ENCODE data around the gene PDE4D. TPM values are rescaled to one million over a fixed set of nuclear protein-coding genes. Genes with fewer than 3 reads are reported as not detected.

The PDE4D gene
- total RNA-seq, 2 experiments from 2014 or later: 164 to 175 TPM

DNA sequence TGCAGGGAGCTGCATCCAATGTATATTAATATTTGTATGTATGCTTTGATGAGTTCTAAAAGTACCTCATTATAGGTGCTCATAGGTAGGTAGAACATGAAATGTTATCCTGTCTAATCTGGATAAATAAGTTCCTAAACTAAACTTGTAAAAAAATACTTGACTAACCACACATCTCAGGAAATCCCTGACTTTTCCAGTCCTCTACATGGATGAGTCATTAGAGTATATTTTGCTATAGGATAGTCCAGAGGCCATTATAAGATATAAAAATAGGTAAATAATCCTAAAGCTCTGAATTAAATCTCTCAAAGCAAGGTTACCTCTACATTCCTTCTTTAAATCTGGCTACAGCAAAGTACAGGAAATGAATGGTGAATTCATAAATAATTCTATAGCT is 906.3 kb downstream of the PDE4D start:
- no peak for TF ChIP-seq CTCF (IDR thresholded peaks at IDR 0.05)
- POLR2A ChIA-PET: no interaction called here
- no peak overlapping the region for H3K27ac Mint-ChIP-seq
- H3K36me3 Mint-ChIP-seq (ENCODE audit: low read depth): peaks cover 94% of the 10 kb centered on the region
- Histone ChIP-seq H3K27me3 (ENCODE audit: control insufficient read depth in 1 of 2, insufficient read depth in 2 of 2, low read length in 2 of 2) (no peaks in the 10 kb centered on the region), H3K27ac (ENCODE audit: low read depth in 1 of 2, low read length in 2 of 2) (no peak overlapping the region), H3K9me3 (ENCODE audit: control insufficient read depth in 1 of 2, insufficient read depth in 1 of 2, low read length in 2 of 2) (no peaks in the 10 kb centered on the region), H3K36me3 (ENCODE audit: insufficient read depth, low read length) (peaks cover 71% of the 10 kb centered on the region), H3K4me3 (ENCODE audit: low read length) (no peak overlapping the region), H3K4me1 (ENCODE audit: insufficient read depth, low read length) (no peaks in the 10 kb centered on the region)
- H3K9me3 Mint-ChIP-seq: no peaks in the 10 kb centered on the region
- CTCF ChIA-PET: no interaction called here
- no peaks in the 10 kb centered on the region for H3K4me1 Mint-ChIP-seq (ENCODE audit: low read depth)
- H3K27me3 Mint-ChIP-seq: no peaks in the 10 kb centered on the region
- DNase-seq (no peak), ATAC-seq (ENCODE audit: poor library complexity) (no peak)
- H3K4me3 Mint-ChIP-seq: no peak overlapping the region
- intact Hi-C loops (cut with DNase I, micrococcal nuclease): no loop called here

DNA sequence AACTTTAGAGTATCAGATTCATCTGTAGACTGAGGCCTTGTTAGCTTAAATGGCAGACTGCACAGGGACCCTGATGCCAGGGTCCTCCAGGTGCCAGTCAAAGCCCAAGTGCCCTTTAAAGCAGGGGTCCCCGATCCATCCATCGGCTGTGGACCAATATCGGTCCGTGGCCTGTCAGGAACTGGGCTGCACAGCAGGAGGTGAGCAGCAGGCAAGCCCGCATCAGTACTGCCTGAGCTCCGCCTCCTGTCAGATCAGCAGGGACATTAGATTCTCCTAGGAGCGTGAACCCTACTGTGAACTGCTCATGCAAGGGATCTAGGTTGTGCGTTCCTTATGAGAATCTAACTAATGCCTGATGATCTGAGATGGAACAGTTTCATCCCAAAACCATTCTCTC is 907.2 kb downstream of the PDE4D start:
- TF ChIP-seq CTCF (IDR thresholded peaks at IDR 0.05): no peak
- Histone ChIP-seq H3K36me3 (ENCODE audit: insufficient read depth, low read length) (peaks cover 72% of the 10 kb centered on the region), H3K4me3 (ENCODE audit: low read length) (no peak overlapping the region), H3K27me3 (ENCODE audit: control insufficient read depth in 1 of 2, insufficient read depth in 2 of 2, low read length in 2 of 2) (no peaks in the 10 kb centered on the region), H3K27ac (ENCODE audit: low read depth in 1 of 2, low read length in 2 of 2) (no peak overlapping the region), H3K4me1 (ENCODE audit: insufficient read depth, low read length) (no peaks in the 10 kb centered on the region), H3K9me3 (ENCODE audit: control insufficient read depth in 1 of 2, insufficient read depth in 1 of 2, low read length in 2 of 2) (no peaks in the 10 kb centered on the region)
- ATAC-seq (ENCODE audit: poor library complexity) (no peak), DNase-seq (no peak)
- Mint-ChIP-seq H3K4me3 (no peak overlapping the region), H3K36me3 (ENCODE audit: low read depth) (peaks cover 90% of the 10 kb centered on the region), H3K4me1 (ENCODE audit: low read depth) (no peaks in the 10 kb centered on the region), H3K27me3 (no peaks in the 10 kb centered on the region), H3K27ac (no peak overlapping the region), H3K9me3 (no peaks in the 10 kb centered on the region)
- CTCF ChIA-PET: no interaction called here
- POLR2A ChIA-PET: no interaction called here
- intact Hi-C loops (cut with DNase I, micrococcal nuclease): no loop called here

- Histone ChIP-seq H3K4me3 (ENCODE audit: low read length) (no peak overlapping the region), H3K9me3 (ENCODE audit: control insufficient read depth in 1 of 2, insufficient read depth in 1 of 2, low read length in 2 of 2) (no peaks in the 10 kb centered on the region), H3K36me3 (ENCODE audit: insufficient read depth, low read length) (peaks cover 74% of the 10 kb centered on the region), H3K27ac (ENCODE audit: low read depth in 1 of 2, low read length in 2 of 2) (no peak overlapping the region), H3K27me3 (ENCODE audit: control insufficient read depth in 1 of 2, insufficient read depth in 2 of 2, low read length in 2 of 2) (no peaks in the 10 kb centered on the region), H3K4me1 (ENCODE audit: insufficient read depth, low read length) (no peaks in the 10 kb centered on the region)
- ChIA-PET CTCF (interaction anchor here (1.1 kb wide), 1 partner anchor 10 kb away, joined by 3 read pairs; no protein-coding TSS in a partner anchor), POLR2A (no interaction called here)
- no peaks in the 10 kb centered on the region for H3K9me3 Mint-ChIP-seq
- intact Hi-C loops (cut with DNase I, micrococcal nuclease): no loop called here
- H3K27ac Mint-ChIP-seq: no peak overlapping the region
- H3K36me3 Mint-ChIP-seq (ENCODE audit: low read depth): peaks cover 90% of the 10 kb centered on the region
- no peaks in the 10 kb centered on the region for H3K27me3 Mint-ChIP-seq
- DNase-seq (no peak), ATAC-seq (ENCODE audit: poor library complexity) (no peak)
- no peak for TF ChIP-seq CTCF (IDR thresholded peaks at IDR 0.05)
- no peaks in the 10 kb centered on the region for H3K4me1 Mint-ChIP-seq (ENCODE audit: low read depth)
- H3K4me3 Mint-ChIP-seq: no peak overlapping the region
These were observed 907.8 kb downstream of the PDE4D start for GRCh38 chr5:58985759-58986158.
